Loucy (cell line): ENCODE data around the gene SH2B2.

Experiments
- CTCF ChIP-seq: fragments of 200-600 bp; sonication (generic); conservative IDR thresholded peaks from 2 replicates; pipeline ENCODE4 v1.5.1; 2014; ENCODE audit warnings: mild to moderate bottlenecking, antibody characterized with exemption, low read length
- EZH2phosphoT487 ChIP-seq: fragments of 200-600 bp; IDR thresholded peaks from 2 replicates; pipeline ENCODE4 v1.6.1; 2018; ENCODE audit warnings: antibody characterized with exemption, mild to moderate bottlenecking, moderate library complexity, borderline replicate concordance

- TF ChIP-seq CTCF (no peak), EZH2phosphoT487 (no peak)
These were observed 13.5 kb upstream of the SH2B2 start for GRCh38 chr7:102272917-102273748.
